GM13976 (cell line): ENCODE measurements around the gene REPS2.

ENCODE experiments used
- DNase-seq: peaks from one replicate; pipeline ENCODE4 v3.0.0; 2012; ENCODE audit warnings: low spot score
- CTCF ChIP-seq: IDR thresholded peaks from 2 replicates; pipeline ENCODE4 v1.5.1; 2012; ENCODE audit warnings: borderline replicate concordance, mild to moderate bottlenecking; ENCODE audit not compliant: insufficient read depth; ENCODE audit errors: extremely low read depth, missing control alignments, control extremely low read depth
- in situ Hi-C: fragments of 300-500 bp; cut with MboI; formaldehyde crosslinking; loops from one replicate; pipeline ENCODE4 v1.12.0; 2022; ENCODE audit warnings: low sequenced_read_pairs, mixed read lengths, inconsistent platforms; ENCODE audit not compliant: unreplicated experiment

REPS2 gene

GRCh38 chrX:17104433-17104832 is 158.0 kb downstream of the REPS2 start:
- in situ Hi-C loops: no loop called here
- DNase-seq: no peak
- no peak for TF ChIP-seq CTCF

- TF ChIP-seq CTCF: no peak
- no peak for DNase-seq
- in situ Hi-C loops: no loop called here
These were observed 174.4 kb downstream of the REPS2 start for GRCh38 chrX:17120816-17121215.

- TF ChIP-seq CTCF: no peak
- DNase-seq: no peak
These were observed 207.5 kb downstream of the REPS2 start for GRCh38 chrX:17154001-17154400.

GRCh38 chrX:17160975-17161374 is 214.5 kb downstream of the REPS2 start:
- no peak for TF ChIP-seq CTCF
- in situ Hi-C loops: no loop called here
- no peak for DNase-seq

More at GRCh38 chrX:17154001-17154400, 207.5 kb downstream of the REPS2 start:
- in situ Hi-C loops: no loop called here

- TF ChIP-seq CTCF: no peak
- no peak for DNase-seq
These were observed 215.5 kb downstream of the REPS2 start for GRCh38 chrX:17161991-17162390.

GRCh38 chrX:17164079-17164478 is 217.6 kb downstream of the REPS2 start:
- in situ Hi-C loops: no loop called here

More at GRCh38 chrX:17161991-17162390, 215.5 kb downstream of the REPS2 start:
- in situ Hi-C loops: no loop called here

More at GRCh38 chrX:17164079-17164478, 217.6 kb downstream of the REPS2 start:
- TF ChIP-seq CTCF: no peak
- DNase-seq: no peak
